ENCODE results near the gene TANGO6. TPM values are rescaled to one million over a fixed set of nuclear protein-coding genes. Genes with fewer than 3 reads are reported as not detected.

The TANGO6 gene
- total RNA-seq, 5 donors from 2014 or later (not counting 1 experiment from before 2014, with no cell fraction given), result 25.2 to 35.2 (median 29.0) TPM

DNA sequence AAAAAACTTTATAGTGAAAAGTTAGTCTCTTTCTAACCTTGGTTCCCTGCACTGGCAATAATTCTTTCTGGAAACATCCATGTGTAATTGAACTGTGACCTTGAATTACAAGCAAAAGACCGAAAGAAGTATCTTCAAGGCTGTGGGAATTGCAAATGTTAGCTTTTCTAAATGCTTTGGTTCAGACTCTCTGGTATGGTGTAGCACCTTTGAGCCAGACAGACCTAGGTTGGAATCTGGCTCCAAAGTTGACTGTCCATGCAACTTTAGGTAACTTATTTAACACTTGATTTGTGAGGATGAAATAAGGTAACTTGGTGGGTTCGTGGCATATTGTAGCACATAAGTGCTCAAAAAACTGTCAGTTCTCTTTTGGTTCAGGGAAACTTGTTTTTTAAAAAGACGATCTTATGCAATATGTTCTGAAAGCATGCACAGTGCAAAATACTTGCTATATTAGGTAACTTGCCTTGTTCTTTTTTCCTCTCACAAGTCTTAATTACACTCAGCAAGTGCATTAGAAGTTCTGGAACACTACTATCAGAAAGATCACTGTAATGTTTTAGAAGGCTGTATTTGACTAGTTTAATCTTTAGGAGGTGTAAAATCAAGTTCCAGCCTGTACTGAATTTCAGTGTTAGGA is 46.3 kb downstream of the TANGO6 start:
- H3K9me3 ChIP-seq, result no peaks in the 10 kb centered on the region
- peaks cover 0 to 5% of the 10 kb centered on the region in 2 donors for H3K36me3 ChIP-seq (ENCODE audit: control insufficient read depth in 2 of 2, extremely low read depth in 1 of 2, insufficient read depth in 1 of 2, low read length in 1 of 2)
- peaks cover 0 to 5% (median 4%) of the 10 kb centered on the region in 3 donors for H3K4me1 Mint-ChIP-seq
- no peak overlapping the region for H3K4me3 ChIP-seq (ENCODE audit: control insufficient read depth in 1 of 2, extremely low read depth in 1 of 2, low read length in 1 of 2)
- ChIA-PET POLR2A (no interaction called here), CTCF (no interaction called here)
- no peaks in the 10 kb centered on the region for H3K4me1 ChIP-seq (ENCODE audit: control insufficient read depth in 1 of 2, extremely low read depth in 1 of 2, insufficient read depth in 2 of 2, low read length in 2 of 2)
- no peaks in the 10 kb centered on the region for H3K27me3 ChIP-seq (replicated peaks in 1 of 2; ENCODE audit: control insufficient read depth in 2 of 2, extremely low read depth in 1 of 2, insufficient read depth in 2 of 2, low read length in 1 of 2)
- ATAC-seq (replicated peaks in 1 of 4) (no peak), DNase-seq (no peak)
- no peak overlapping the region for H3K27ac Mint-ChIP-seq
- H3K36me3 Mint-ChIP-seq, result peaks cover 28% of the 10 kb centered on the region
- no peaks in the 10 kb centered on the region for H3K27me3 Mint-ChIP-seq
- H3K27ac ChIP-seq (ENCODE audit: low read length), result no peak overlapping the region
- 100% methylated on average over 2 of the region's 3 CpGs for WGBS (ENCODE audit: insufficient coverage)
- H3K9me3 Mint-ChIP-seq, result no peaks in the 10 kb centered on the region
- no peak overlapping the region for H3K4me3 Mint-ChIP-seq

DNA sequence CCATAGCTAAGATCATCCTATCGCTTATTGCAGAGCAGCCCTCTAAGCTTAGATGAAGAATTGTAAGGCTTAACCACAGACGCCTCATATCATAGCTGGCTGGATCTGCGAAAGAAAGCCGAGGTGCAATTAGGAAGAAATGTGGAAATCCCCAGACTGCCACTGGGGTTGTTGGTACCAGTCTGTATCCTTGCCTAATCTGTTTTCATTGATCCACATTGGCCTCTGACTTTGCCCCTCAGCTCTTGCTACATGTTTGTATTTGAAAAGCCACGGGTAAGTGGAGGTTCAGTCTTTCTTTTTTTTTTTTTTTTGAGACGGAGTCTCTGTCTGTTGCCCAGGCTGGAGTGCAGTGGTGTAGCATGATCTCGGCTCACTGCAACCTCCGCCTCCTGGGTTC is 48.9 kb downstream of the TANGO6 start:
- H3K36me3 Mint-ChIP-seq, result peaks cover 26% of the 10 kb centered on the region
- Histone ChIP-seq H3K4me1 (ENCODE audit: control insufficient read depth in 1 of 2, extremely low read depth in 1 of 2, insufficient read depth in 2 of 2, low read length in 2 of 2) (no peaks in the 10 kb centered on the region), H3K4me3 (ENCODE audit: control insufficient read depth in 1 of 2, extremely low read depth in 1 of 2, low read length in 1 of 2) (no peak overlapping the region), H3K9me3 (no peaks in the 10 kb centered on the region), H3K36me3 (ENCODE audit: control insufficient read depth in 2 of 2, extremely low read depth in 1 of 2, insufficient read depth in 1 of 2, low read length in 1 of 2) (peaks cover 0 to 2% of the 10 kb centered on the region in 2 donors), H3K27ac (ENCODE audit: low read length) (no peak overlapping the region), H3K27me3 (replicated peaks in 1 of 2; ENCODE audit: control insufficient read depth in 2 of 2, extremely low read depth in 1 of 2, insufficient read depth in 2 of 2, low read length in 1 of 2) (no peaks in the 10 kb centered on the region)
- no peak overlapping the region for H3K27ac Mint-ChIP-seq
- H3K4me1 Mint-ChIP-seq, result peaks cover 0 to 5% (median 4%) of the 10 kb centered on the region in 3 donors
- DNase-seq (no peak), ATAC-seq (replicated peaks in 1 of 4) (no peak)
- ChIA-PET POLR2A (no interaction called here), CTCF (interaction anchor here (0.6 to 0.7 kb wide), 2 partner anchors 90 to 1837 kb away, joined by 3 to 4 read pairs; no protein-coding TSS in a partner anchor)
- H3K9me3 Mint-ChIP-seq, result no peaks in the 10 kb centered on the region
- H3K27me3 Mint-ChIP-seq, result no peaks in the 10 kb centered on the region
- H3K4me3 Mint-ChIP-seq, result no peak overlapping the region
- WGBS (ENCODE audit: insufficient coverage), result 93% methylated on average over 4 of the region's 8 CpGs

DNA sequence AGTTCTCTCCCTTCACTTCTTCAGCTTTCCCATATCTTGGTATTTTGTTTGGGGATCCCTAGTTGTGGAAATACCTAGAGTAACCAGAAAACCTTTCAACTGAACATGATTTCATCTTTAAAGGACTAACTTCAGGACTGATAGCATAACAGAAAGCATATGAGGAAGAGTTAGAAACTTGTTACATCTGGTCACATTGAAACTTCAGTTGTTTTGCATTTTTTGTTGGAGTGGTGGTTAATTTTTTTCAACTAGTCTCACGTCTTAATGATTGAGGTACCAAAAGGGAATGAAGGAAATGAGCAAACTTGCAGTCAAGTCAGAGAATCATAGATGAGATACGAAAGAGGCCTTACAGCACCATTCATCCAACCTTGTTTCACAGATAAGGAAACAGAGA is 49.6 kb downstream of the TANGO6 start:
- Histone ChIP-seq H3K27me3 (replicated peaks in 1 of 2; ENCODE audit: control insufficient read depth in 2 of 2, extremely low read depth in 1 of 2, insufficient read depth in 2 of 2, low read length in 1 of 2) (no peaks in the 10 kb centered on the region), H3K4me3 (ENCODE audit: control insufficient read depth in 1 of 2, extremely low read depth in 1 of 2, low read length in 1 of 2) (no peak overlapping the region), H3K9me3 (no peaks in the 10 kb centered on the region), H3K4me1 (ENCODE audit: control insufficient read depth in 1 of 2, extremely low read depth in 1 of 2, insufficient read depth in 2 of 2, low read length in 2 of 2) (no peaks in the 10 kb centered on the region), H3K36me3 (ENCODE audit: control insufficient read depth in 2 of 2, extremely low read depth in 1 of 2, insufficient read depth in 1 of 2, low read length in 1 of 2) (peaks cover 0 to 2% of the 10 kb centered on the region in 2 donors), H3K27ac (ENCODE audit: low read length) (no peak overlapping the region)
- DNase-seq (no peak), ATAC-seq (replicated peaks in 1 of 4) (no peak)
- no peak overlapping the region for H3K27ac Mint-ChIP-seq
- peaks cover 26% of the 10 kb centered on the region for H3K36me3 Mint-ChIP-seq
- WGBS (ENCODE audit: insufficient coverage), result no CpG with 5 or more reads among the region's 2 CpGs
- H3K27me3 Mint-ChIP-seq, result no peaks in the 10 kb centered on the region
- peaks cover 0 to 5% (median 4%) of the 10 kb centered on the region in 3 donors for H3K4me1 Mint-ChIP-seq
- ChIA-PET CTCF (no interaction called here), POLR2A (no interaction called here)
- H3K9me3 Mint-ChIP-seq, result no peaks in the 10 kb centered on the region
- H3K4me3 Mint-ChIP-seq, result no peak overlapping the region

DNA sequence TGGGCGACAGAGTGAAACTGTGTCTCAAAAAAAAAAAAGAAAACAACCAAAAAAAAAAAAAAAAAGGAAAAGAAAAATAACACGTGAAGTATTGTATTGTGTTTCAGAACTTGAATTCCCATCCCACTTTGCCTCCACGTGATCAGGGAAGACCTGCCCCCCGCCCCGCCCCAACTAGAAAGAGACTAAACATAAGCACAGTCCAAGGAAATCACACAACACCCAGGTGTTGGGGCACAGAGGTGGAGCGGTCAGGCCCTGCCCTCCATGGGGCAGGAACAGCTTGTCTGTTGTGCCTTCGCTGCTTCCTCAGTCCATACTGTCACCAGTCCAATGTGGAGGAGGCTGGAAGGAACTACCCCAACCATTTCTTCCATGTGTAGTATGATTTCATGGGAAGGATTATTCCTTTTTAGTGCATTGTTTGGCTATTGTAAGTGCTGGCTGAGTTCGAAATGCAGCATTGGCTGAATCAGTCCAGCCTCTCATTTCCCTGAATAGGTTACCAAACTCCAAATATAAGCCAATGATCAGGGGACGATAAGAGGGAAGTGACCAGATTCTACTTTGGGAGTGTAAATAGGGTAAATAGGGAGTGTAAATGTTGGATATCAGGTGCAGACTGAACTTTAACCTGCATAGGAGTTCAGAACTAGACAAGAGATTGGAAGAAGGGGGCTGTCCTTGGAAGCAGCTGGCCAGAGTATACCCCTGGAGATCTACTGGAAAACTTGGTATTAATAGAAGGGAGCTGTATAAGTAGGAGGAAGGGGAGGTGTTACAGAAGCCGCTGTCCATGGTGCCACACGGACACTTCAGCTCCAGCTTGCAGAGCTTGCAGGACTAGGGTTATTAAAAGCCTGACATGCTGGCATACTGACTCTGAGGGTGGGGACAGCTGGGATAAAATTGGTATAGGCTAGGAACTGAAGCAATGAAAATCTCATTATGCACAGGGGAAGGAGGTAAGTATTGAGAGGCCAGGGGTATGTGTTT is 50.7 kb downstream of the TANGO6 start:
- no peaks in the 10 kb centered on the region for H3K27me3 Mint-ChIP-seq
- Histone ChIP-seq H3K27me3 (replicated peaks in 1 of 2; ENCODE audit: control insufficient read depth in 2 of 2, extremely low read depth in 1 of 2, insufficient read depth in 2 of 2, low read length in 1 of 2) (no peaks in the 10 kb centered on the region), H3K36me3 (ENCODE audit: control insufficient read depth in 2 of 2, extremely low read depth in 1 of 2, insufficient read depth in 1 of 2, low read length in 1 of 2) (peaks cover 0 to 2% of the 10 kb centered on the region in 2 donors), H3K4me3 (ENCODE audit: control insufficient read depth in 1 of 2, extremely low read depth in 1 of 2, low read length in 1 of 2) (no peak overlapping the region), H3K27ac (ENCODE audit: low read length) (no peak overlapping the region), H3K4me1 (ENCODE audit: control insufficient read depth in 1 of 2, extremely low read depth in 1 of 2, insufficient read depth in 2 of 2, low read length in 2 of 2) (no peaks in the 10 kb centered on the region), H3K9me3 (no peaks in the 10 kb centered on the region)
- no peak overlapping the region for H3K4me3 Mint-ChIP-seq
- no peak overlapping the region for H3K27ac Mint-ChIP-seq
- ChIA-PET POLR2A (no interaction called here), CTCF (no interaction called here)
- peaks cover 26% of the 10 kb centered on the region for H3K36me3 Mint-ChIP-seq
- DNase-seq (no peak), ATAC-seq (replicated peaks in 1 of 4) (no peak)
- peaks cover 0 to 5% (median 4%) of the 10 kb centered on the region in 3 donors for H3K4me1 Mint-ChIP-seq
- H3K9me3 Mint-ChIP-seq, result no peaks in the 10 kb centered on the region
- 100% methylated on average over 5 of the region's 11 CpGs for WGBS (ENCODE audit: insufficient coverage)

DNA sequence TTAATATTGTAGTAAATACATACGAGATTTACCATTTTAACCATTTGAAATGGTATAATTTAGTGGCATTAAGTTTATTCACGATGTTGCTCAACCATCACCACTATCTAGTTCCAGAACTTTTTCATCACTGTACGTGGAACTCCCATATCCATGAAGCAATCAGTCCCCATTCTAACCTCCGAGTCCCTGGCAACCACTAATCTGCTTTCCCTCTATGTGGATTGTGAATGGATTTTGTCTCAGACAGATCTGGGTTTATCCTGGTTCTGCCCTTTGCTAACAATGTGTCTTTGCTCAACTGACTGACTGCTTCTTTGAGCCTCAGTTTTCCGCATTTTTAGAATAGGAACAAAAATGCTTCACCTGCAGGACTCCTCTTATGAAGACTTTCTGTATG is 51.4 kb downstream of the TANGO6 start:
- Histone ChIP-seq H3K27ac (ENCODE audit: low read length) (no peak overlapping the region), H3K27me3 (replicated peaks in 1 of 2; ENCODE audit: control insufficient read depth in 2 of 2, extremely low read depth in 1 of 2, insufficient read depth in 2 of 2, low read length in 1 of 2) (no peaks in the 10 kb centered on the region), H3K9me3 (no peaks in the 10 kb centered on the region), H3K4me1 (ENCODE audit: control insufficient read depth in 1 of 2, extremely low read depth in 1 of 2, insufficient read depth in 2 of 2, low read length in 2 of 2) (no peaks in the 10 kb centered on the region), H3K4me3 (ENCODE audit: control insufficient read depth in 1 of 2, extremely low read depth in 1 of 2, low read length in 1 of 2) (no peak overlapping the region), H3K36me3 (ENCODE audit: control insufficient read depth in 2 of 2, extremely low read depth in 1 of 2, insufficient read depth in 1 of 2, low read length in 1 of 2) (peaks cover 0 to 3% of the 10 kb centered on the region in 2 donors)
- no peaks in the 10 kb centered on the region for H3K27me3 Mint-ChIP-seq
- ChIA-PET POLR2A (no interaction called here), CTCF (no interaction called here)
- 100% methylated on average over 1 of the region's 5 CpGs for WGBS (ENCODE audit: insufficient coverage)
- H3K4me3 Mint-ChIP-seq, result no peak overlapping the region
- peaks cover 24% of the 10 kb centered on the region for H3K36me3 Mint-ChIP-seq
- ATAC-seq (replicated peaks in 1 of 4) (no peak), DNase-seq (no peak)
- H3K9me3 Mint-ChIP-seq, result no peaks in the 10 kb centered on the region
- H3K4me1 Mint-ChIP-seq, result peaks cover 0 to 5% (median 4%) of the 10 kb centered on the region in 3 donors
- no peak overlapping the region for H3K27ac Mint-ChIP-seq

DNA sequence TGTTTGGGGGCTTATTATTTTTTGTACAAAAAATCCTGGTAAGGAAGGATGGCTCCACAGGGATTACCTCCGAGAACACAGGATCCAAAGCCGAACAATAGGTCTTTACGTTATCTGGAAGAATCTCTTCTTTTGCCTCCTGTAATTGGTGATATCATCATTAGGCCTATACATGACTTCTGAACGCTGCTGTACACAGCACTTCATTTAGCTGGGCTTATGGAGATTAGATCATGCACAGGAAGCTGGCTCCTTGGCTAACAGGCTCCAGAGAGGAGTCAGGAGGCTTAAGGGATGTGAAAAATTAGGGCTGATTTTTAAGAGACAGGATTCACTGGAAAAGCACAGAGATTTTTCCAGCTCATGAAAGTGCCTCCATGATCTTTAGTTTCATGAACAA is 54.7 kb downstream of the TANGO6 start:
- Mint-ChIP-seq H3K27ac (no peak overlapping the region), H3K9me3 (no peaks in the 10 kb centered on the region), H3K4me3 (no peak overlapping the region), H3K27me3 (no peaks in the 10 kb centered on the region), H3K36me3 (peaks cover 35% of the 10 kb centered on the region), H3K4me1 (no peaks in the 10 kb centered on the region)
- no peaks in the 10 kb centered on the region for H3K9me3 ChIP-seq
- 95% methylated on average over 3 of the region's 4 CpGs for WGBS (ENCODE audit: insufficient coverage)
- ATAC-seq (replicated peaks in 1 of 4) (no peak), DNase-seq (no peak)
- H3K36me3 ChIP-seq (ENCODE audit: control insufficient read depth in 2 of 2, extremely low read depth in 1 of 2, insufficient read depth in 1 of 2, low read length in 1 of 2), result peaks cover 0 to 32% of the 10 kb centered on the region in 2 donors
- H3K4me1 ChIP-seq (ENCODE audit: control insufficient read depth in 1 of 2, extremely low read depth in 1 of 2, insufficient read depth in 2 of 2, low read length in 2 of 2), result no peaks in the 10 kb centered on the region
- H3K27me3 ChIP-seq (replicated peaks in 1 of 2; ENCODE audit: control insufficient read depth in 2 of 2, extremely low read depth in 1 of 2, insufficient read depth in 2 of 2, low read length in 1 of 2), result no peaks in the 10 kb centered on the region
- no peak overlapping the region for H3K27ac ChIP-seq (ENCODE audit: low read length)
- no peak overlapping the region for H3K4me3 ChIP-seq (ENCODE audit: control insufficient read depth in 1 of 2, extremely low read depth in 1 of 2, low read length in 1 of 2)
- POLR2A ChIA-PET, result no interaction called here
- CTCF ChIA-PET, result interaction anchor here (0.5 to 0.6 kb wide), 2 partner anchors 388 to 824 kb away, joined by 3 to 4 read pairs; no protein-coding TSS in a partner anchor
